Nucleus accumbens (tissue), 56 donors: ENCODE measurements around the gene NKPD1.

Experiments used
- DNase-seq, 56 donors: peaks; one replicate each; lab custom pipeline; 2025; lab: John Stamatoyannopoulos, UW

Gene NKPD1

GRCh38 chr19:45160870-45161737, at the start of gene NKPD1:
TSS of gene NKPD1 (minus strand) at chr19:45160982. CDS start at chr19:45160150, 832 bp downstream.
- DNase-seq: no peak

DNA sequence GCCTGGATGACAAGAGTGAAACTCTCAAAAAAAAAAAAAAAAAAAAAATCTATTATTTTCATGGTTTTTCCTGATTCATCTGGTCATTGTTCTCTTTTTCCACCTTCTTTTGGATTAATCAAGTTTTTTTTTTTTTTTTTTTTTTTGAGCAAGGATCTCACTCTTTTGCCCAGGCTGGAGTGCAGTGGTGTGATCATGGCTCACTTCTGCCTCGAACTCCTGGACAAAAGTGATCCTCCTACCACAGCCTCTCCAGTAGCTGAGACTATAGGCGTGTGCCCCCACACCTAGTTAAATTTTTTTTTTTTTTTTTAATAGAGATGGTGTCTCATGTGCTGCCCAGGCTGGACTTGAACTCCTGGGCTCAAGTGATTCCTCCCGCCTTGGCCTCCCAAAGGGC, 45.5 kb upstream of the NKPD1 start:
- DNase-seq: no peak

DNA sequence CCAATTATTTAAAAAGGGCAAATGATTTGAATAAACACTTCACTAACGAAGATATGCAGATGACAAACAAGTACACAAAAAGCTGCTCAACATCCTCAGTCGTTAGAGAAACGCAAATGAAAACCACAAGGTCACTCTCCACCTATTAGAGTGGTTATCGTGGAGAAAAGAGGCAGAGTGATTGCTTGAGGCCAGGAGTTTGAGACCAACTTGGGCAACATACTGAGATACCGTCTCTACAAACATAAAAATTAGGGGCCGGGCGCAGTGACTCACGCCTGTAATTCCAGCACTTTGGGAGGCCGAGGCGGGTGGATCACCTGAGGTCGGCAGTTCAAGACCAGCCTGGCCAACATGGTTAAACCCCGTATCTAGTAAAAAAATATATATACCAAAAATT, 45.0 kb upstream of the NKPD1 start:
- no peak for DNase-seq

DNA sequence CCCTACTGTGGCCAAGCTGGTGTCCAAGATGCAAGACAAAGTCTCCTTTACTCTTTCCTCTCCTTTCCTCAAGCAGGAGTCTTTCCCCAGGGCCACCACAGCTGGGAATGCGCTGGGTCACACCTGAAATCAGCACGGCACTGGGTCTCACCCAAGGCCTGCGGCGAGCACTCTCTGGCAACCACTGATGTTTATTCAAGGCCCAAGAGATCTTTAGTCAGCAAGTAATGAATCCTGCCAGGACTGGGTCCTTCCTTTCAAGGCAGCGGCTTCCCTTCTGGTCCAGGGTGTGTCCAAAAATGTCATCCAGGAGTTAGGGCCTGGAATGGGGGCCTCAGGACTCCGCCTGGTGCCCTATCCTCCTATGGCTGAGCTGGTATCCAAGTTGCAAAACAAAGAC, 41.9 kb upstream of the NKPD1 start:
- DNase-seq: no peak

DNA sequence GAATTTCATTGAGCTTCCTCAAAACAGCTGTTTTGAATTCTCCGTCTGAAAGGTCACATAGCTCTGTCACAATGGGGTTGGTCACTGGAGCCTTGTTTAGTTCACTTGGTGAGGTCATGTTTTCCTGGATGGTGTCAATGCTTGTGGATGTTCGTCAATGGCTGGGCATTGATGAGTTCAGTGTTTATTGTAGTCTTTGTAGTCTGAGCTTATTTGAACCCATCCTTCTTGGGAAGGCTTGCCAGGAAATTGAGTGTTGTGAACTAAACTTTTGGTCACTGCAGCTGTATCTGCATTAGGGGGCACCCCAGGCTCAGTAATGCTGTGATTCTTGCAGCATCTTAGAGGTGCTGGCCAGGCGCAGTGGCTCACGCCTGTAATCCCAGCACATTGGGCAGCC, 39.8 kb upstream of the NKPD1 start:
- peak in 36 of 56 donors; percentile 1 to 74 (median 21) for DNase-seq

GRCh38 chr19:45195764-45196163, 35.0 kb upstream of the NKPD1 start:
- DNase-seq: no peak

- no peak for DNase-seq
Observed at GRCh38 chr19:45191375-45191774, 30.6 kb upstream of the NKPD1 start.

DNA sequence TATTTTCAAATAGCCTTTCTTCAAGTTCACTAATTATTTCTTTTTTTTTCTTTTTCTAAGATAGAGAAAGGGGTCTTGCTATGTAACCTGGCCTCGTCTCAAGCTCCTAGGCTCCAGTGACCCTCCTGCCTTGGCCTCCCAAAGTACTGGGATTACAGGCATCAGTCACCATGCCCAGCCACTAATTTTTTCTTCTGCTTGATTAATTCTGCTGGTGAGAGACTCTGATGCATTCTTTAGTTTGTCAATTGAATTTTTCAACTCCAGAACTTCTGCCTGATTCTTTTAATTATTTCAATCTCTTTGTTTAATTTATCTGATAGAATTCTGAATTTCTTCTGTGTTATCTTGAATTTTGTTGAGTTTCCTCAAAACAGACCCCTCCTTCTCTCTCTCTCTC, 29.2 kb upstream of the NKPD1 start:
- DNase-seq: no peak

DNA sequence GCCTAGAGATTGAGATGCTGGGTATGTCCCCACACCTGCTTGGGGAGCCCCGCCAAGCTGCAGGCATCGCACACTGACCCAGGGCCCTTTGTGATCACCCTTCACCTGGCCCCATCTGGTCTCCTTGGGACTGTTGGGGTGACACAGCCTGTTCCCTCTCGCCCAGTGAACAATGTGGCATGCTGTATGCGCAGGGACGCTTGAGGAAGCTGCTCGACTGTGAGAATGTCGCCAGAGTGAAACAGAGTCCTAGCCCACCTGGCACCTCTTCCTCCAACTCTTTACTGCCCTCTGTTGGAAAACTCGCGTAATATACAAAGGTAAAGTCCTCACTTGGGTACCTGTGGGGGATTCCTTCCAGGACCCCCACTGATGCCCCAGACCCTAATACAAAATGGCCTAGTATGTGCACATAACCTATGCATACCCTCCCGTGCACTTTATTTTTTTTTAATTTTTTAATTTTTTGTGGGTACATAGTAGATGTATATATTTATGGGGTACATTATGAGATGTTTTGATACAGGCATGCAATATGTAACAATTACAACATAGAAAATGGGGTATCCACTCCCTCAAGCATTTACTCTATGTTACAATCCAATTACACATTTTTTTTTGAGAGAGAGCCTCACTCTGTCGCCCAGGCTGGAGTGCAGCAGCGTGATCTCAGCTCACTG, 26.8 kb upstream of the NKPD1 start:
- DNase-seq: no peak

DNA sequence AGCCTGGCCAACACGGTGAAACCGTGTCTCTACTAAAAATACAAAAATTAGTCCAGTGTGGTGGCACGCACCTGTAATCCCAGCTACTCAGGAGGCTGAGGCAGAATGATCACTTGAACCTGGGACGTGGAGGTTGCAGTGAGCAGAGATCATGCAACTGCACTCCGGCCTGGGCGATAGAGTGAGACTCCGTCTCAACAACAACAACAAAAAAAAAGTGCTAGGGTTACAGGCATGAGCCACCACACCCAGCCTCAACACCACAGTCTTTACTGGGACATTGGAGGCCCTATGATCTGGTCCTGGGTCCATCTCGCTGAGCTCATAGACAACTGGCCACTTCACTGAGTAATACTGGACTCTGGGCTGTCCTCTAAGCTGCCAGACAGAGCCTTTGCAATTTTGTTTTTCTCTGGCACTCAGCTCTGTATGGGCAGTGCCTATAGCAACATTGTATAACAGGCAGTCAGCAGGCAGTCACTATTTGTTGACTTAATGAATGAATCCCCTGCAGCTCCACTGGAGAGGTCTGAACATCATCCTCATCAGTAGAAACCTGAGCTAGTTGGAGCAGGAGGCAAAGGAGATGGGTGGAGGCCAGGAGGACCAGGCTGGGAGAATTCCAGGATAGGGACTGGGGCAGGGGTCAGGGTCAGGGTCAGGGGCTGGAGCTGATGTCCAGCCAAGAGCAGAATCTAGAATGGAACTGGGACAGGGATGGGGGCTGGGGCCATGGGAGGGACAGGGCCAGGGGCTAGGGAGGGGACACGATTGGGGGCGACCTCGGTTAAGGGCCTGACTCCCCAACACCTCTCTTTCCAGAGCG, 25.9 kb upstream of the NKPD1 start:
- DNase-seq: no peak

GRCh38 chr19:45184115-45184514, 23.3 kb upstream of the NKPD1 start:
- no peak for DNase-seq

DNA sequence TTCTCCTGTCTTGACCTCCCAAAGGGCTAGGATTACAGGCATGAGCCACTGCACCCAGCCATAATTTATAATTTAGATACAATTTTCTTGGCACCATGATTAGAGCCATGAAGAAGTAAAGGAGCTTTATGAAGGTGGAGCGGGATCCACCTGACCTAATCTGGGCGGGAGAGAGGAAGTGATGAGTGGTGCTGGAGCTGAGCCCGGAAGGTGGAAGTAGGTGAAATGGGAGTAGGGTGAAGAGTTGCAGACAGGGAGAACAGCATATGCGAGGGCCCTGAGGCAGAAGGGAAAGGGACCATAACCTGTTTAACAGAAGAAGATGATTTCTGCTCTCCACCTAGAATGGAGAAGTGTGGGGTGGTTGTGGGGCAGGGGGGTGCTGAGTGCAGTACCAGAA, 22.0 kb upstream of the NKPD1 start:
- DNase-seq: no peak

DNA sequence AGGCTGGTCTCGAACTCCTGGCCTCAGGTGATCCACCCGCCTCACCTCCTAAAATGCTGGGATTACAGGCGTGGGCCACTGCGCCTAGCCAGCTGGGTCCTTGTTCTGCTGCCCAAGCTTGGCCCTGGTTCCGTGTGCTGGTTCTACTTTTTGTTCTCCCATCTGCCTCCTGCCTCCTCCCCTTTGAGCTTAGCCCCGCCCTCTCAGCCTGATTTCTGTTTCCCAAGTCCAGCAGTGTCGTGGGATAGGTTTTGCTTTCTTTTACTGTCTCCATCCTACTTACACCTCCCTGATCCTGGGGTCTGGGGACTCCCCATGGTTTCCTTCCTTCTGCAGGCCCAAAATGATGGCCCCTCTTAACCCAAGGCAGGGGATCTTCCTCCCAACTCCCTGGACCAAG, 20.2 kb upstream of the NKPD1 start:
- no peak for DNase-seq

- no peak for DNase-seq
Observed at GRCh38 chr19:45179892-45180370, 19.1 kb upstream of the NKPD1 start.

GRCh38 chr19:45179072-45179891, 18.5 kb upstream of the NKPD1 start:
- DNase-seq: peak in 12 of 56 donors; percentile 9 to 52 (median 33)

- DNase-seq: peak; percentile 95 to 100 (median 100)
Observed at GRCh38 chr19:45178262-45179071, 17.7 kb upstream of the NKPD1 start, which contains the start of gene BLOC1S3. TSS of gene BLOC1S3 (plus strand) at chr19:45178784. CDS start at chr19:45179297, 513 bp downstream.

GRCh38 chr19:45177817-45178261, 17.1 kb upstream of the NKPD1 start, which contains the start of gene TRAPPC6A:
TSS of gene TRAPPC6A (minus strand) at chr19:45178237. CDS start at chr19:45178218, 19 bp downstream.
- no peak for DNase-seq

DNA sequence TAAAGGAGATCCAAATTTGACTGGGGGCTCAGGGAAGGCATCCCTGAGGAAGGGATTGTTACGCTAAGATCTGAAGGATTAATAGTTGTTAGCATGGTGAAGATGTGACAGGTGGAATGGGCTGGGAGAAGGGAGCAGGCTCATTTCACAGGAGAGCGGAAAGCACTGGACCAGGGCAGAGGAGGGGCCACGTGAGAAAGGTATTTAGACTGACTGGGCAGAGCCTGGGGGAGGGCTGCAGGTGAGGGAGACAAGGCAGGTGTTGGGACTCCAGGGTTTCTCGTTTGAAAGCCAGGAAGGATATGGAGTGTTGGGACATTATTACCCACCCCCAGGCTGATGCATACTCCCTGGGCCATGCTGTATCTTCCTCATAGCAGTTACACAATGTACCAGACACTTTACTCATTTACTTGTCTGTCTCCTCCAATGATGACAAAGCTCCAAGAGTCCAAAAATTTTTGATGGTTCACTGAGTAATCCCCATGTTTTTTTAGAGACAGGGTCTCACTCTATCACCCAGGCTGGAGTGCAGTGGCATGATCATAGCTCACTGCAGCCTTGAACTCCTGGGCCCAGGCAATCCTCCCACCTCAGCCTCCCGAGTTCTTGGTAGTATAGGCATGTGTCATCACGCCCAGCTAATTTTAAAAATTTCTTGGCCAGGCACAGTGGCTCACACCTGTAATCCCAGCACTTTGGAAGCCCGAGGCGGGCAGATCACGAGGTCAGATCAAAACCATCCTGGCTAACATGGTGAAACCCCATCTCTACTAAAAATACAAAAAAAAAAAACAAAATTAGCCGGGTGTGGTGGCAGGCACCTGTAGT, 14.9 kb upstream of the NKPD1 start:
- DNase-seq: no peak
